GM12878 (cell line): ENCODE results near the gene SHROOM3.

Experiments used
- DPF2 ChIP-seq: fragments of 450-650 bp; IDR thresholded peaks from 2 replicates; pipeline ENCODE4 v1.6.1; 2017; ENCODE audit warnings: mild to moderate bottlenecking
- POLR2A ChIP-seq: IDR thresholded peaks from 2 replicates; pipeline ENCODE4 v1.6.1; 2011; ENCODE audit warnings: low read depth, mild to moderate bottlenecking, low read length
- RFX5 ChIP-seq: IDR thresholded peaks from 2 replicates; pipeline ENCODE4 v1.6.1; 2011; ENCODE audit warnings: low read depth, low read length, improper control_type of control experiment
- SIX5 ChIP-seq: IDR thresholded peaks from 2 replicates; pipeline ENCODE4 v1.6.1; 2011; ENCODE audit warnings: mild to moderate bottlenecking, low read depth, low read length, moderate library complexity; ENCODE audit not compliant: severe bottlenecking
- SRF ChIP-seq, 2 experiments: IDR thresholded peaks; 2 replicates each; pipeline ENCODE4 v1.6.1; 2011; ENCODE audit warnings: low read depth in 2 of 2, low read length in 2 of 2, mild to moderate bottlenecking in 1 of 2, moderate library complexity in 1 of 2
- TAF1 ChIP-seq: IDR thresholded peaks from 2 replicates; pipeline ENCODE4 v1.6.1; 2011; ENCODE audit warnings: mild to moderate bottlenecking, low read depth, low read length, borderline replicate concordance
- ZNF24 ChIP-seq: fragments of 450-650 bp; IDR thresholded peaks from 2 replicates; pipeline ENCODE4 v1.6.1; 2017; ENCODE audit warnings: antibody characterized with exemption, mild to moderate bottlenecking
- TF ChIP-seq, protein P1 (sequence below), 3 experiments: IDR thresholded peaks in 2 of 3; conservative IDR thresholded peaks in 1 of 3; 2 replicates each; pipeline ENCODE4 v1.5.1; 2011; ENCODE audit warnings: low read depth in 3 of 3, low read length in 3 of 3, mild to moderate bottlenecking in 3 of 3, control low read depth in 2 of 3, moderate library complexity in 2 of 3, inconsistent platforms in 1 of 3, mixed read lengths in 1 of 3; ENCODE audit not compliant: control insufficient read depth in 2 of 3, insufficient read depth in 1 of 3; ENCODE audit errors: extremely low read depth in 1 of 3

DNA sequence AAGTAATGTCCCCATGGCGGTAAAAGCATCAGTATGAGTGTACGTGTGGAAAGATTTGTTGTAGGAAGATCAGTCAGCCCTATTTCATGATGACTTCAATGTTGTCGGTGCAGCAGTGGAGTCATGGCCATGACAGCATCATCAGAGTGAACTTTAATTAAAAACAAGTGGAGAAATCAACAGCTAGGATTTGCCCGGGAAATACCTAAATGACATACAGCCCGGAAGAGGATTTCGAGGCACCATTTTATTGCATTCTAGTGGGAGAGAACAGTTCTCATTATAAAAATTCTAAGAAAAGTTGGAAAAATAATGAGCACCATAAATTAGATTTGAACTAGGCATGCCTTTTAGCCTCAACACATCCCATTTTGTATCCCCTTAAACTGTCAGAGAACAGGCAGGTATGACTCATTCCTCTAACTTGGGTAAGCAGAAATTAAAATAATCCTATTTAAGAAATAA, 170.1 kb downstream of the SHROOM3 start:
- TF ChIP-seq RFX5: no peak
- TF ChIP-seq SIX5: no peak
- no peak for TF ChIP-seq DPF2
- TF ChIP-seq ZNF24: no peak
- TF ChIP-seq TAF1: no peak
- TF ChIP-seq, protein P1, sequence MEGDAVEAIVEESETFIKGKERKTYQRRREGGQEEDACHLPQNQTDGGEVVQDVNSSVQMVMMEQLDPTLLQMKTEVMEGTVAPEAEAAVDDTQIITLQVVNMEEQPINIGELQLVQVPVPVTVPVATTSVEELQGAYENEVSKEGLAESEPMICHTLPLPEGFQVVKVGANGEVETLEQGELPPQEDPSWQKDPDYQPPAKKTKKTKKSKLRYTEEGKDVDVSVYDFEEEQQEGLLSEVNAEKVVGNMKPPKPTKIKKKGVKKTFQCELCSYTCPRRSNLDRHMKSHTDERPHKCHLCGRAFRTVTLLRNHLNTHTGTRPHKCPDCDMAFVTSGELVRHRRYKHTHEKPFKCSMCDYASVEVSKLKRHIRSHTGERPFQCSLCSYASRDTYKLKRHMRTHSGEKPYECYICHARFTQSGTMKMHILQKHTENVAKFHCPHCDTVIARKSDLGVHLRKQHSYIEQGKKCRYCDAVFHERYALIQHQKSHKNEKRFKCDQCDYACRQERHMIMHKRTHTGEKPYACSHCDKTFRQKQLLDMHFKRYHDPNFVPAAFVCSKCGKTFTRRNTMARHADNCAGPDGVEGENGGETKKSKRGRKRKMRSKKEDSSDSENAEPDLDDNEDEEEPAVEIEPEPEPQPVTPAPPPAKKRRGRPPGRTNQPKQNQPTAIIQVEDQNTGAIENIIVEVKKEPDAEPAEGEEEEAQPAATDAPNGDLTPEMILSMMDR (IDR thresholded peaks at IDR 0.05 in 2 of 3, conservative IDR thresholded peaks at IDR 0.05 in 1 of 3; ENCODE audit: control insufficient read depth in 2 of 3, extremely low read depth in 1 of 3, insufficient read depth in 1 of 3, low read depth in 3 of 3, low read length in 3 of 3): no peak
- TF ChIP-seq POLR2A: no peak
- no peak for TF ChIP-seq SRF (IDR thresholded peaks at IDR 0.05; ENCODE audit: low read depth in 2 of 2, low read length in 2 of 2)
